Mesothelial cell of epicardium (in vitro differentiated cells): ENCODE data around the gene EPN1. TPM values are rescaled to one million over a fixed set of nuclear protein-coding genes. Genes with fewer than 3 reads are reported as not detected.

Experiments
- DNase-seq, 2 experiments: peaks; one replicate each; pipeline ENCODE4 v3.0.0; 2021; ENCODE audit warnings: low spot score in 2 of 2; ENCODE audit not compliant: unreplicated experiment in 2 of 2
- H3K27ac Mint-ChIP-seq: 2 replicates; pipeline ENCODE4 v1.8.0; 2021; ENCODE audit warnings: mixed read lengths
- H3K27me3 Mint-ChIP-seq: 2 replicates; pipeline ENCODE4 v1.8.0; 2021; ENCODE audit warnings: low read depth, mixed read lengths
- H3K36me3 Mint-ChIP-seq: 2 replicates; pipeline ENCODE4 v1.8.0; 2021; ENCODE audit warnings: mixed read lengths
- H3K4me1 Mint-ChIP-seq: 2 replicates; pipeline ENCODE4 v1.8.0; 2021; ENCODE audit warnings: mixed read lengths
- H3K4me3 Mint-ChIP-seq: 2 replicates; pipeline ENCODE4 v1.8.0; 2021; ENCODE audit warnings: mild to moderate bottlenecking, moderate library complexity, mixed read lengths
- H3K9me3 Mint-ChIP-seq: 2 replicates; pipeline ENCODE4 v1.8.0; 2021; ENCODE audit warnings: mixed read lengths
- total RNA-seq: library from RNA; stranded (reverse); gene quantifications from 3 replicates; pipeline ENCODE4 v1.2.1, GENCODE V29; 2021
- TF ChIP-seq, protein P1 (sequence below): fragments of 200-600 bp; sonication (generic); IDR thresholded peaks from one replicate; pipeline ENCODE4 v1.5.0; 2021; ENCODE audit warnings: antibody characterized with exemption; ENCODE audit not compliant: unreplicated experiment

Gene EPN1
- total RNA-seq, 1 donor from 2014 or later: 99.6 TPM

DNA sequence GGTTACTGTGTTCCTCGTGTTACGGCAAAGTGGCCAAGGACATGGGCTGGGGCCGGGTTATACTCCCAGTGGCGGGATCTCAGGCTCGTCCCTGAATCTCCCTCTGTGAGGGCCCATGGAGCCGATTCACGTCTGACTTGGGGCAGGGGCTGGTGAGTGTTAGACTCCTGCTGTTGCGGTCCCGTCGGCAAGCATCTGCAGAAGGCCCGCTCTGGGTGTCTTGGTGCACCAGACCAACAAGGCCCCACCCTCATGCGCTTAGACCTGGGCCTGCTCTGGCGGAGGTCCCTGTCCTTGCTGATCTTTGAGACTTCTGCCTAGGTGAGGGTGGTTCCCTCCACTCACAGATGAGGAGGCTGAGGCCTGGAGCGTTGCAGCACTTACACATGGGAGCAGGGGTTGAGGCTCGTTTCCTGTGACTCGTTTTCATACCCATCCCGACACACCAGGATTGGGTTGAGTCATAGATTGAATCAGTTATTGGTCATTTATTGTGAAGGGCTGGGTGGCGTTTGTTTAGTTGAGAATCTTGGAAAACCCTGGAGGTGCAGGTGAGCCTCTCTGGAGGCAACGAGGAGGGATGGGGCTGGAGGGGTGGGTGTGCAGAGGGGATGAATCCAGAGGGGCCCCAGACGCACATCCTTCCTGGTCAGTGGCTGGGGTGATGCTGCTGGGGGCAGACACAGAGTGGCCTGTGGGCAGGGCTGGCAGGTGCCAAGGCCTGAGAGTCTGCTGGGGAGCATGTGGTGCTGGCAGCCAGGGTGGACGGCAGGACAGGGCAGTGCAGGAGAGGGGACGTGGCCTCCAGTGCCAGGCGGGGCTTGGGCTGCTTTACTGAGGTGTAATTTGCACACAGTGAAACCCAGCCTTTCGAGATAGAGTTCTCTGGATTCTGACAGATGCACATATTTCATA is 4.6 kb downstream of the EPN1 start:
- Mint-ChIP-seq H3K9me3 (no peaks in the 10 kb centered on the region), H3K36me3 (peaks cover 19% of the 10 kb centered on the region), H3K27me3 (no peaks in the 10 kb centered on the region), H3K4me1 (peaks cover 22% of the 10 kb centered on the region), H3K4me3 (no peak overlapping the region), H3K27ac (no peak overlapping the region)
- no peak for DNase-seq
- TF ChIP-seq, protein P1, sequence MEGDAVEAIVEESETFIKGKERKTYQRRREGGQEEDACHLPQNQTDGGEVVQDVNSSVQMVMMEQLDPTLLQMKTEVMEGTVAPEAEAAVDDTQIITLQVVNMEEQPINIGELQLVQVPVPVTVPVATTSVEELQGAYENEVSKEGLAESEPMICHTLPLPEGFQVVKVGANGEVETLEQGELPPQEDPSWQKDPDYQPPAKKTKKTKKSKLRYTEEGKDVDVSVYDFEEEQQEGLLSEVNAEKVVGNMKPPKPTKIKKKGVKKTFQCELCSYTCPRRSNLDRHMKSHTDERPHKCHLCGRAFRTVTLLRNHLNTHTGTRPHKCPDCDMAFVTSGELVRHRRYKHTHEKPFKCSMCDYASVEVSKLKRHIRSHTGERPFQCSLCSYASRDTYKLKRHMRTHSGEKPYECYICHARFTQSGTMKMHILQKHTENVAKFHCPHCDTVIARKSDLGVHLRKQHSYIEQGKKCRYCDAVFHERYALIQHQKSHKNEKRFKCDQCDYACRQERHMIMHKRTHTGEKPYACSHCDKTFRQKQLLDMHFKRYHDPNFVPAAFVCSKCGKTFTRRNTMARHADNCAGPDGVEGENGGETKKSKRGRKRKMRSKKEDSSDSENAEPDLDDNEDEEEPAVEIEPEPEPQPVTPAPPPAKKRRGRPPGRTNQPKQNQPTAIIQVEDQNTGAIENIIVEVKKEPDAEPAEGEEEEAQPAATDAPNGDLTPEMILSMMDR: no peak

DNA sequence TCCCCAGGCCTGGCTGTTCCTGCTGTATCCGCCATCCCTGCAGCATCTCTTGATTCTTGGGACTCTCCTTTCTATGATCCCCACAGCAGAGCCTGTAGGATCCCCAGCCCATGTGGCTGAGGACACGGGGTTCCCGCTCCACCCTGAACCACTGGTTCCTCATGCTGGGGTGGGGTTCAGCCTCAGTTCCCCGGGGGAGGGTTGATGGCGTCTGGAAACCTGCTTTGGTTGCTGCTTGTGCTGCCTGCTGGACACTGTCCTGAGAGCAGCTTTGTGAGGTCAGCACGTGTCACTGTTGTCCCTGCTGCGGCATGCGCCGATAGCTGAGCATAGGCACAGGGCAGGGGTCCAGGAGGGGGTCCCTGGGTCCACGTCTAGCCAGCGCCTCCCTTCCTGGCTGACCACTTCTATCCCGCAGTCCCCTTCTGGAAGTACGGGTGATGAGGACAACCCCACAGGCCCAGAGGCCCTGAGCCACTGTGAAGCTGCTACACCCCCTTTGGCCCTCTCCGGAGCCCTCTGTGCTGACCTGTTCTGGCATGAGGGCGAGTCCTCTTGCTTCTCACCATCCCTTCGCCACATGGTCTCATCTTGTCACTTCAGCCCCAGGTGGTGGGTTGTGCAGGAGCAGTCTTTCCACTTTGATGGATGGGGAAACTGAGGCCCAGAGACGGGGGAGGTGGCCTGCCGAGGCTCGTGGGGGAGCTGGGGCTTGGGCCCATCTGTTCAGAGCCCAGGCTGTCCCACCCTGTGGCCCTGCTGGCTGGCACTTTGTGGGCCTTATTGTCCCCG is 5.5 kb downstream of the EPN1 start:
- Mint-ChIP-seq H3K4me3 (no peak overlapping the region), H3K27ac (no peak overlapping the region), H3K4me1 (peaks cover 20% of the 10 kb centered on the region), H3K9me3 (no peaks in the 10 kb centered on the region), H3K27me3 (no peaks in the 10 kb centered on the region), H3K36me3 (peaks cover 19% of the 10 kb centered on the region)
- TF ChIP-seq, protein P1: no peak
- DNase-seq: no peak

DNA sequence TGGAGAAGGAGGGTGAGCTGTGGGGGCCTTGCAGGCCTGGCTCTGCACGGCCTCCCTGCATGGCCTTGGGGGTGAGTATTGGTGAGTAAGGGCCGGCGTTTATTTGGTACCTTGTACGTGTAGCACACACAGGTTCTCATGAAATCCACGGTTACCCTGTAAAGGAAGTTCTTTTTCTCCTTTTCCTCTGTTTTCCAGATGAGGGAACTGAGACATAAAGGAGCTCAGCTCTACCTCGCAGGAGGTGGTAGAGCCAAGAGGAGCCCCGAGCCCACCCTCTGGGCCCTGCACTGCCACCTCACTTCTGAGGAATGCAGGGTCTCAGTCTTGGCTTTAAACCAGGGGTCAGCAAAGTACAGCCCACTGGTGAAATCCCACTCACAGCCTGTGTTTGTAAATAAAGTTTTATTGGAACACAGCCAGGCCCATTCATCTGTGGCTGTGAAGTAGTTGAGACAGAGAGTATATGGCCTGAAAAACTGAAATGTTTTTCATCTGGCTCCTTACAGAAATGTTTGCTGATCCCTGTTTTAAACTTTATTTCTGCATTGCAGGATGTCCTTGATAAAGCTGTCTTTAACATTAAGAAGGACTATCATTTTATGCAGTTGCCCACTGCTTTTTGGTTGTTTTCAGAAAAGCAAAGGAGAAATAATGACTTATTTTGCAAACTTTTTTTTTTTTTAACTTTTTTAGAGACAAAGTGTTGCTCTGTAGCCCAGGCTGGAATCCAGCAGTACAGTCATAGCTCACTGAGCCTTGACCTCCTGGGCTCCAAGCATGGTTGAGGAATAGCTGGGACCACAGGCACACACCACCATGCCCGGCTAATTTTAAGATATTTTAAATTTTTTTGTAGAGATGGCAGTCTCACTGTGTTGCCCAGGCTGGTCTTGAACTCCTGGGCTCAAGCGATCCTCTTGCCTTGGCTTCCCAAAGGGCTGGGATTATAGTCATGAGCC is 6.4 kb downstream of the EPN1 start:
- Mint-ChIP-seq H3K36me3 (peaks cover 19% of the 10 kb centered on the region), H3K9me3 (no peaks in the 10 kb centered on the region), H3K27me3 (no peaks in the 10 kb centered on the region), H3K4me3 (no peak overlapping the region), H3K27ac (no peak overlapping the region), H3K4me1 (peaks cover 13% of the 10 kb centered on the region)
- DNase-seq: no peak
- TF ChIP-seq, protein P1: no peak

DNA sequence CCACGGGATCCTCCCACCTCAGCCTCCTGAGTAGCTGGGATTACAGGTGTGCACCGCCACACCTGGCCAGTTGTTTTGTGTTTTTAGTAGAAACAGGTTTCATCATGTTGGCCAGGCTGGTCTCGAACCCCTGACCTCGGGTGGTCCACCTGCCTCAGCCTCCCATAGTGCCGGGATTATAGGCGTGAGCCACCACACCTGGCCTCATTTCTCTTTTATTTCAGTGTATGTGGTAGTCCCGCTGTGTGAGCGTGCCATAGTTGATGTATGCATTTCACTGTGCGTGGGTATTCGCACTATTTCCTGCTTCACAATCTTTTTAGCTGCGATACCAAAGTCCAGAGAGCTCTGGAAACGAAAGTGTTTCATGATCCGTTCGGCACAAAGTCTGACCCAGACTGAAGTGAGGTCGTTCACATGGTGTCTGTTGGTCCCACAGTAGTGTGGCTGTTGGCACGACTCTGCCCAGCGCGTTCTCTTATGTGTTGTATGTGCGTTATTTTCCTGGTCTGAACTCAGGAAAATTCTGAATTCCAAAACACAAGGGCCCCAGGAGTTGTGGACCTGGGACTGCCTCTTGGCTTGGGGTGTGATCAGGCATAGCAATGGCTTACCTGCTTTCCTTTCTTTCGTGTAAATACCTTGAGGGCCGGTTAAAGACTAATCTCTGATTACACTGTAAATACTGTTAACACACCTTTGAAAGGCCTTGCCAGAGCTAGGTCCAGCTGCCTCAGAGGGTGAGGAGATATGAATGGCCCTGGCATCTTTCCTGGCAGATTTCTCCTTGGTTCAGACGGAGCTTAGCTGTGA is 8.6 kb downstream of the EPN1 start:
- Mint-ChIP-seq H3K4me1 (no peaks in the 10 kb centered on the region), H3K4me3 (no peak overlapping the region), H3K9me3 (no peaks in the 10 kb centered on the region), H3K27me3 (no peaks in the 10 kb centered on the region), H3K36me3 (peaks cover 19% of the 10 kb centered on the region), H3K27ac (no peak overlapping the region)
- TF ChIP-seq, protein P1: no peak
- DNase-seq: no peak
